Stimulated activated CD8-positive, alpha-beta memory T cell treated with anti-CD3 and anti-CD28 coated beads, Interleukin-15, amount 100 ng/mL, for 48 hours (primary cell): ENCODE measurements around the gene SERPINB12.

Source experiments
- DNase-seq, 2 donors: peaks; one replicate each; pipeline ENCODE4 v3.0.0-alpha.2; 2020; ENCODE audit warnings: low read depth in 2 of 2

Gene SERPINB12, protein sequence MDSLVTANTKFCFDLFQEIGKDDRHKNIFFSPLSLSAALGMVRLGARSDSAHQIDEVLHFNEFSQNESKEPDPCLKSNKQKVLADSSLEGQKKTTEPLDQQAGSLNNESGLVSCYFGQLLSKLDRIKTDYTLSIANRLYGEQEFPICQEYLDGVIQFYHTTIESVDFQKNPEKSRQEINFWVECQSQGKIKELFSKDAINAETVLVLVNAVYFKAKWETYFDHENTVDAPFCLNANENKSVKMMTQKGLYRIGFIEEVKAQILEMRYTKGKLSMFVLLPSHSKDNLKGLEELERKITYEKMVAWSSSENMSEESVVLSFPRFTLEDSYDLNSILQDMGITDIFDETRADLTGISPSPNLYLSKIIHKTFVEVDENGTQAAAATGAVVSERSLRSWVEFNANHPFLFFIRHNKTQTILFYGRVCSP

DNA sequence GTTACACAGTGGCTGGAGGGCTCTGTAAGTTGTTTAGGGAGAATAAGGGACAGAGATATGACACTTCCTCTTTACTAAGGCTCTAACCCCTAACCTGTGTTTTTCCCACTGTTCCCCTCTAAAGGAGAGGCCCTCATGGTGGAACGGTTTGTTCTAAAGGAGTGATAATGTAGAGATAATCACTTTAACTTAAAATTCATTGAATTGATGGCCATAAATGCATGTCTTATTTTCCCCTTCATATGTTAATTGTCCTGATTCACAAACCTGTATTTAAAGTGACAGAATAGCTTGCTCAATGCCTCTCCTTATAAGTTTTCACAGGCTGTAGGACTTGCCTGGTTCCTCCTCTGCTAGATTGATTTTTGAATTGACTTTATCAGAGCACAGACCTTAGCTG, at the start of gene SERPINB12:
Gene SERPINB12 (plus strand): TSS at position 301 of the 400 bp plus-strand sequence. CDS start 13,791 bp downstream, outside the sequence.
- DNase-seq = no peak

DNA sequence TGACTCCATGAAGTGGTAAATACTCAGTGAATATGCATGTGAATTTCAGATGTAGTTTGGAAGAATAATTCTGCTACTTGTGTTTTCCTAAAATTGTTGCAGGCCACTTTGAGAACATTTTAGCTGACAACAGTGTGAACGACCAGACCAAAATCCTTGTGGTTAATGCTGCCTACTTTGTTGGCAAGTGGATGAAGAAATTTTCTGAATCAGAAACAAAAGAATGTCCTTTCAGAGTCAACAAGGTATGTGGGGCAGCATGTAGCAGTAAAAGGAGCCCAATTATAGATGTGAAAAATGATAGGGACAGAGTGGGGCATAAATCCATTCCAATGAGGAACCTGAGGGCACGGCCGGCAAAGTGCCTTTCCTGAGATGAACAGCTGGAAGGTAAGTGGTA, 49.3 kb upstream of the SERPINB12 start:
- DNase-seq = no peak

DNA sequence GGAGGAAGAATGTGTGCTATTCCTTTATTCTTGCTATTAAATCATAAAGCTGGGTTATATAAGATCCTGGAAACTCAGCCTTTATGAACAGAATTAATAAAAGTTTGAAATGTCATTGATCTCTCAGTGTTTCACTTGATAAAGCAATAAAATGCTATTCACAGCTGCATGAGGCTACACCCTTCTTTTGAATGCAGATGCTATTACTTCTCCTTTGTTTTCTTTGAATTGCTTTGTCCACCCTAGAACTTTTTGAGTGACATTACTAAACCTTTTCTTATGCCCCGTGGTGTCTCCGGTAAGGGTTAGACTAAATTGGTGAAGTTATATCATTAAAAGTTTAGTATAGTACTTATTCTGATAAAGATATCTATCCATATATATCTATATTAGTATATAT, 46.5 kb upstream of the SERPINB12 start:
- DNase-seq = no peak

DNA sequence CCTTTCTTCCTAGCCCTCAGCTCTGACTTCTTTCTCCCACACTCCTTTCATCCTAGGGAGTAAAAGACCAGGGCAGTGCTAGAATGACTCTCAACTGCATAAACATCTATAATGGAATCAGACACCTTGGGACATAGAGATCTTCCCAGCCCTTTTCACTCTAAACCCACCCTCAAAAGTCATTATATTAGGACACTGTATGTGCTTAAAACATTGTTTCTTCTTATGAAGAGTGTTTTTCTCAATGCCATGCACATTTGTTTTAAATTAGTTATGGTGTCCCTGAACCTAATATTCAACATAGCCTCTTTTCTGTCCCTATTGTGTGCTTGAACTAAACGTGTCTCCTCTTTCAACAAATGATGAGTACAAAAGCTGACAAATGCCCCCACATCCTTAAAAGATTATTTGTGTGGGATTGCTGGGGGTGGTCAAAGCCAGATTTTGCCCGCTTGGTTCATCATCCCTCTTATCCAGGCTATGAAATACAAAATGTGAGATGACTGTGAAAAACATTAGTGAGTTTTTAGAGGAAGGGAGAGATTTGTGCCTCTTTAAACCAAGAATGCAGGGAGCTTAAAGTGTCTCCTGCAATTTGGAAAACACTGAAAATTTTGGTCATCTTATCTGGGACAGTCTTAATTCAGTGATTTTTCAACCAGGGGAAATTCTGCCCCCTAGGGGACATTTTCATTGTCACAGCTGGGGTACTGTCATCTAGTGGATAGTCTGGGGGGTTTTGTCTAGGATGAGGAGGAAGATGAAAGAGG, 36.4 kb upstream of the SERPINB12 start:
- no peak for DNase-seq

DNA sequence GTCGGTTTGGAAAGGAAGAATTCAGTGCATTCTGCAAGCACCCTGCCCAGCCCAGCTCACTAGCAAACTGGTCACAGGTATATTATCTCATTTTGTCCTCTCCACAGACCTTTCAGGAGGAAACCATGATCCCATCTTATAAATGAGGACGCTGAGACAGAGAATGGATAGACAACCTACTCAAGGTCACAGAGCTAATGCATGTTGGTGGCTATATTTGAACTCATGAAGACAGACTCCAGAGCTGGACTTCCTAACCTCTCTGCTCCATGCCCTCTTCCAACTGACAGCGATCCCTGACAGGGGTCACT, 35.9 kb upstream of the SERPINB12 start:
- no peak for DNase-seq

DNA sequence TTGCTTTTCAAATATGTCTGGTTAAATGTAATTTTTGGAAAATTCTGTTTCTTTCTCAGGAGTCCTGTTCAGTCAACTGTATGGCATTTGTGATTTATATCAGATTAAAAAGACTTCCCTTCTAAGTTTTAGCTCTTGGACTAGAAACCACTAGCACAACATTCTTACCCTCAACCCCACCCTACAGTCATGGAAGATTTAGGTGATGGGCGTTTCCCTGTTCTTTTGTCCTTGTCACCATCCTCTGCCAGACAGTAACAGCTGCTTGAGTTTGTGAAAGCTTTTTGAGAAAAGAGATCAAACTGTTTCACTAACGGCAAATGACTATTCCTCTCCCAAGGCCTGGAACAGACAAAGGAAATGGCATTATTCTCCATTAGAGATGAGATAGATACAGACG, 33.6 kb upstream of the SERPINB12 start:
- DNase-seq = no peak

DNA sequence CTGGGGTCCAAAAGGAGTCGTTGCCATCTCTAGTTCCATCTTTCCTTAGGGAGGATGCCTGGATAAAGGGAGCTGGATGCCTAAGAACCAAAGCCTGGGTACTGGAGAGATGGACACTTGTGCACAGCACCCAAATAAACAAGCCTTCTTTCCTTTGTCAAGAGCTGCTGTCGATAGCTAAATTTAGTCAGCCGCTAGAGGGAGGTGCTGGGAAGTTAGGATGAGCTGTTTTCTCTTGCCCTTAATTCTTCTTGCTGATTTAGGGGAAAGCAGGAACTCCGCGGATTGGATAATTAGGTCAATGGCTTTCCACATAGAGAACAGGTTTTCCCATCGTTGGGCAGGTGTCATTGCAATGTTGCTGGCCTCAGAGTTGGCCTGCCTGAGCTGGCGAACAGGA, 30.9 kb upstream of the SERPINB12 start:
- no peak for DNase-seq

DNA sequence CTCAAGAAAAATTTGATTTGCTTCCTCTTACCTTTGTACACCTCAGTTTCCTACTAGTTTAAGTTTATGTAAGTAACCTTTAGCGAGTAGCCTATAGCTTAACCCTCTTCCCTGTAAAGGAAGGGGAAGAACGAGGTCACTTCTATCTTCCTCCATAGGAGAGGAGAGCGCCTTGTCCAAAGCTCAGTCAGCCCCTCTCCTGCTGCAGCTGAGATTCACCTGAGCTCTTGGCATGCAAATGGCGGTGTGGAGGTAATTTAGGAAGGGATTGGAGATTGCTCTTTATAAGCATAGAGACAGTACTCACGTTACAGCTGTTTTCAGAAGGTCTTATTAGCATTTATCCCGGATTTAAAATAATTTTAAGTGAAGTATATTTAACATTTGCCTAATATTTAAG, 27.8 kb upstream of the SERPINB12 start:
- no peak for DNase-seq

DNA sequence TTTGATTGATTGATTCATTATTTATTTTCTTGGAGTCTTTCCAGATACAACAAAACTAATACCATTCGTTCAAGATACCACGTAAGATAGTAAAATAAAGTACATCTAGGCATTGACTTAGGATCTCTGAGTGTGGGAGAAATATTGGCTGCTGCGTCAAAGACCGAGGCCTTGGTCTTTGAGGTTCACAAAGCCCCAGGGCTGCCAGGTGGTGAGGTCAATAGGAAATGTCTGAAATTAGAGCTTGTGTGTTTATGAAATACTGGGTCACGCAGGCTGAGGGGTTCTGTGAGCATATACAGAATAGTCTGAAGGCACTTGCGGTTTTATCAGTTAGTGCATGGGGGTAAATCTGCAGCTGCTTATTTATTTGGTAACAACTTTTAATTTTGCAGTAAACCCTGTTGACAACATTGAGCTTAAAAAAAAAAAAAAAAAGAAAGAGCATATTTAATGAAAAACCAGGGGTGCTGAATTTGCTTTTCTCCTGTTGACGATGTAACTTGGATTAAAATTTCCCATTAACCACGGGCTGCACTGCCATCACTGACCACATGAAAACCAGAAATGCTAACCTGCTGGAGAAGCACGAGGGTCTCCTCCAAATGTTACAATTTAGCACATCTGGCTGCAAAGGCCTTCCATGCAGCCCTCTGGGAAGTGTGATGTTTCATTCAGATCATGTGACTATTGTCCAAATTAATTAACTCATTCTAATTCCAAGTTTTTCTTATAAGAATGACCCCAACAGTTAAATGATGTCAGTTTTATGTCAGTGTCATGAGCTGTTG, 27.1 kb upstream of the SERPINB12 start:
- no peak for DNase-seq

DNA sequence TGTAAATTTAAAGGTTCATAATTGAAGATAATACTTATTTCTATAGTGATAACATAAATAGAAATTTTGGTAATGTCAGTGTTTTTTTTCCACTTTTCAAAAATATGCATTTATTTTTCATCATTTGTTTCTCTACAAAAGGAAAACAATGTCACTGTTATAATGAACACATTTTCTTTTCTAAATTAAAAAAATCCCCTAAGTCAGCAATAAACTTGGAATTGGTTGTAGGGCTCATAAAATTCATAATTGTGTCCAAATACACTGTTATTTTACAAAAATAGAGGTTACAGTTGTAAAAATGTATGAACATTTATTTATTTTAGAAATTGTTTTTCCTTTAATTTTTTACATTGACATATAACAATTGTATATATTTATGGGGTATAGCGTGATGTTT, 26.4 kb upstream of the SERPINB12 start:
- no peak for DNase-seq

DNA sequence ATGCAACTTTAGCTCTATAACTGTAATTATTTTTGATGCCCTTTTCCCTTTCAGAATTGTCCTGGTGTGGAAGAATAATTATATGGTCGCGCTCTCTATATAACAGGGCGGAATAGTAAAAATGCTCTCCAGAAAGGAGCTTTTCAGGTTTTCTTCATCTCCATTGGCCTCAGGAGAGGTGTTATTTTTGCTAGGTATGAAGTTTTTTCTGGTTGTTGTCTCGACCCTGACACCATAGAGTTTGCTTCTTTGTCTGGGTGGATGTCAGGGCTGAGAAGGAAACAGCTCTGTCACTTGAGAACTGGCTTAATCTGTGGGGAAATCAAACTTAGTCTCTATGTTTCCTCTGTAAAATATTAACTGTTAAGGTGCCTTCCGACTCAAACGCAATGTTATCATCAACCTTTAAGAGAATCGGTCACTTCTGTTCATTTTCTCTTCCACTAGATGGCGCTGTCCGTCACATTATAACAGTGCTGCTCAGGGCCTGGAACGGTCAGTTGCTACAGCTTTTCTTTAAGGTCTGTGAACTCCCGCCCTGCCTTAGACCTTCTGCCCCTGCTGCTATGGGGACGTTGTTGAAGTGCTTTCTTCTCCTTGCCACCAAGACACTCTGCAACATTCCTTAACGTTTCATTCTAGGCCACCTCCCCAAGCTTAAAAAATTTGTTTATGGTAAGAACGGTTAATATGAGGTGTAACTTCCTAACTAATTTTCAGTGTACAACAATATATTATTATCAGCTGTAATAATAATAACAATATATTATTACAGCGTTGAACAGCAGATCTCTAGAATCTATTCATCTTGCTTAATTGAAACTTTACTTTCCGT, 23.8 kb upstream of the SERPINB12 start:
- DNase-seq = peak in 1 of 2 donors; percentile 27

DNA sequence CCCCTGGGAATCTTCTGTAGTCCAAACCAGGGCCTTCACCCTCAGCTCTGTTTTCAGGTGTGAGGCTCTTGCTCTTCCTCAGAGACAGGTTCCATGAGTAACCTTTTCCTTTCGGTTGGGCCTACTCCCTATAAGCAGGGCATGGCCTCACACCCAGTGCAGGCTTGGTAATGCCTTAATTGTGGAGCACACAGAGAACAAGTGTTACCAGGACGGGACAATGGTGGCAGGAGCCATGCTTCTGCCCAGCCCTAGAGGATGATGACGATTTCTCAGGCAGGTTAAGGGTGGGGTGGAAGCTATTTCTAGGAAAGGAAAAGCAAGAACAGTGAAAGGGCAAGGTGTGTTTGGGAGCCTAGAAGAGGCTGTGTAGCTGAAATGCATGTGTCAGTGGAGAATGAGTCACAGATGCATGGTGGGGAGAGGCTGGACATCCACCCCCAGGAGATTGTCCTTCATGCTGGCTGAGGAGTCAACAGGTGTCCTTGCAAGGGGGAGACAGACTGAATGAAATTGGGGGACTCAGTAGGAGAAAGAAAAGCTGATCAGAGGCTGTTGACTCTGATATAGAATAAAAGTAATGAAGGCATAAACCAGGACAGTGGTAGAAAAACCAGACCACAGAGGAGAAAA, 22.0 kb upstream of the SERPINB12 start:
- no peak for DNase-seq

DNA sequence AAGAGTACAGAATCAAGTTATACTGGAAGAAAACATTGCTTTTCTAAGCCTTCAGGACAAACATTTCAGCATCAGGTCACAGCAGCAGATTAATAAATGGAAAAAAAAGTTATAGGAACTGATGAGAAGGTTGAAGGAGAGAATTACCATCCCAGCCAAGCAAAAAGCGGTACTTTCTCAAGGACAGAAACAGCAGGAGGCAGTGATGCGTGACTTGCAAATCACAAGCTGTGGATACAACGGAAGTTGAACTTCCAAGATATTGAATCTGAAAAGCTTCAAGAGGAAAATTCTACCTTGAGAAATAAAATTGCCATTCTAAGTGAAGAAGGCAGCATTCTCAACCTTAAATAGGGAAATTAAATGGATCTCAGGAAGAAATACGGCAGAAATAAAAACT, 18.5 kb upstream of the SERPINB12 start:
- DNase-seq = no peak

DNA sequence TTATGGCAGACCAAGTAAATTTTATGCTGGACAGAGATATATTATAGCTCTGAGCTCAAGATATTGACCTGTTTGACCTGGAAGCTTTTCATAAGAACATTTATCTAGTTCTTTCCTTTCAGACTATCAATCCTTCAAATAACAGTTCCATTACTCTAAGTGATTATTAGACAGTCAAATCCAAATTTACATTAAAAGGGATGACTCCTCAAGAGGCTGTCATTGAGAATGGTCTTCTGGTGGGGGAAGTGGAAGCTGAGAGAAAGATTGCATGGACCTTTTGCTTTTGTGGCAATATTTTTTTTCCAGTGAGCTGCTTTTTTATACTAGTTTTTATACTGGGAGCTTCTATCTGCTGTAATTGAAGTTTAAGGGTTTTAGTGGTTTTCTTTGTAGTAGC, 14.9 kb upstream of the SERPINB12 start:
- DNase-seq = no peak

DNA sequence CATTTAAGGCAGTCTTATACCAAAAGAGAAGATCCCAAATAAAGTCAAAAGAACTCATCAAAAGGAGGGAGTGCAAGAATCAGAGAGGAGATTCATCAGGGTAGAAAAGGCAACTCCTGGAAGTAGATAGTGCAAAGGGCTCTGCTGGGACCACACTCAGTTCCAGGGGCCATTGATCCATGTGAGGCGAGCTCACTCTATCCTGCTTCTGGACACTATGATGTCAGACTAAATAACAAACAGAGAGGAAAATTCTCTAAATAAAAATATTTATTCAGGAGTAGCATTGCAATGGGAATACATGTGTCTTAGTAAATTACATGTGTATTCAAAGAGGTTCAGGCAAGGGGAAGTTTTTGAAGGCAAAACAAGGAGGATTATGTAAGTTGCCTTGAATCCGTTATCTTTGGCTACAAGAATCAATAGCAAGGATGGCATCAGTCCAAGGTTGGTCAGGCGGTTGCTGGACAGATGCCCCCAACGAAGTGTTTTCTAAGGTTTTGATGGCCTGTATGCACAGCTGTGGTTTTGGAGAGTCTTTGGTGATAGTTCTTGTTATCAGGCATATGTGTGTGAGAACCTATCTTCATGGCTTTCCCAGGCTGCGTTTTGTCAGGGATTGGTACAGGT, 13.2 kb upstream of the SERPINB12 start:
- DNase-seq = no peak

DNA sequence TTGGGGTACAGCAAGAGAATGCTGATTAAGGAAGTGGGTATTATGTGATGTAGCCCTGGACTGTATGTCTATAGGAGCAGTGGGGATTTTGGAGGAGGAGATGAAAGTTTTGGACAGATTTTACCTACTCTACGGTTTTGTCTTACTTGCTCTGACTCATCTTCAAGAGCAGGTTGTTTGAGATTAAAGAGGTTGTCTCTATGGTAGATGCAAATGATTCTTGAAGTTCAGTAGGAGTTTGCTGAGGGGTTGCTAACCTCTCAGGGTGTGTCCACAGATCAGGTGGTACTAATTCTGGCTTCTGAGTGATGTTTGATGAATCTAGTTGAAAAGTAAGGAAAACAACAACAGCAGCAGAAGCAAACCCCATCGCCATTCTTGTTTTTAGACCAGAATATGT, 9.7 kb upstream of the SERPINB12 start:
- no peak for DNase-seq

DNA sequence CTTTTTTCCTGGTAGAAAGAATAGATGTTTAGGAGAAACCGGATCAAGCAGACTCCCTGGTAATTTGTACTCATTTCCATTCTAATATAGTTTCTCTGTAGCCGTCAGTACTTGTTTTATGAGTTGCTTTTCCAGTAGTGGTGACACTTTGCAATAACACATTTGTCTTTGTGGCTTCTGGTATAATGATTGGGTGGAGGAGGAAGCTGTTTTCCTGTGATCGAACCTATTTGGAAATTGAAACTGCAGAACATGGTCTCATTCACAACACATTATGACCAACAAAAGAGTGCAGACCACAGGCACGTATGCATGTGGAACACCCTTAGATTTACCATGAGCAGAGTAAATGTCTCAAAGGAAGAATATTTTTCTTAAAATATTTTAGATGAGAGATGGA, 7.6 kb upstream of the SERPINB12 start:
- no peak for DNase-seq

DNA sequence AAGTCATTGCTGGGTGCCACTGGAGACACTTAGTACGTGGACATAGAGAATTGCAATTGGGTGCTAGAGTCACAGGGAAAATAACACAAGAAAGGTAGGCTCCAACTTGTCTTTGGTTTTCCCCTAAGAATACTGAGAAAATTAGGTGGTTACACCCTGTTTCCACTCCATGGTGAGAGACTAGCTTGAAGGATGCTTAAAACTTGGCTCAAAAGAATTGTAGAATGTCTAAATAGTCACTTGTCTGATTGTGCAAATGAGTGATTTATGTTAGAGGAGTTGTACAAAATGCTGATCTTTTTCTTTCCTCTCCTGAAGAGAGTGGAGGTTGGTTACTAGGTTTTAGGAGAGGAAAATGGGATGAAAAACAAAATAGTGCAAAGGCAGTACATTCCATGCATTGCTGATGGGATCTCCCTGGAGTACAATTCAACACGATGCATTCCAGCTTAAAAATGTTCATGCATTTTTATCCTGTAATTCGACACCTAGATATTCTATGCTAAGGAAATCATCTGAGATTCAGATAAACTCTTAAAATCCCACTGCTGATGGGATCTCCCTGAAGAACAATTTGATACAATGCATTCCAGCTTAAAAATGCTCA, 2.2 kb upstream of the SERPINB12 start:
- no peak for DNase-seq

DNA sequence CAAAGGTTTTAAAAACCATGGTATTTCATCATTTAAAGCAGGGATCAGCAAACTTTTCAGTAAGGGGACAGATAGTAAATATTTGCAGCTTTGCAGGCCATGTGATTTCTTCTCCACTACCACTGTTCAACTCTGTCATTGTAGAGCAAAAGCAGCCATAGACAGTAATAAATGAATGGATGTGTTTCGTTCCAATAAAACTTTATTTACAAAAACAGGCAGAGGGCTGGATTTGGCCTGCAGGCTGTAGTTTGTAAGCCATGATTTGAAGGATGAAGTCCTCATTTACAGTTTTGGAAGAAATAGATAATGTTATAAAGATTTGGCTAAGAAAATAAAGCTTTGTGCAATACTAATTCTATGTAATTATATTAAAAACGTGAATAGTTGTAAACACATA, 1.8 kb downstream of the SERPINB12 start:
- no peak for DNase-seq

DNA sequence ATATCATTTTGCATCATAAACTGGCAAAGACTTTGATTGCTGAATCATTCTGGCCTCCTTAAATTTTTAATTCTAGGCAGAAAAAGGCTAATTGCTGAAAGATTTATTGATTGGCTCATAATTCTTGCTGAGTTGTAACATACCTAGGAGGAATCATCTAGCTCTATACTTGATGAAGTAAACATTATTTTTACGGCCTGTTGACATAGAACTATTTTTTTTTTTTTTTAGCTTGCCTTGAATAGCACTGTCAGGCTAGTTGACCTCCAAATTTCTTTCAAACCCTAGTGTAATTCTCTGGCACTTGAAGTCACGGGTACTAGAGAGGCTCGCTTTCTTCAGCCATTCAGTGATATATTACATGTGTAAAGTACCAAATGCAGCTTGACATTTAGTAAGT, 2.8 kb downstream of the SERPINB12 start:
- DNase-seq = no peak
